Stimulated activated memory B cell treated with anti-CD40 and anti-IgM and Interleukin-4, amounts not matched to agents 10 μg/mL and 1 μg/mL and 100 μg/mL, for 72 hours (primary cell): ENCODE data around the gene LHFPL6.

Experiments
- ATAC-seq: fragments of 150-1000 bp; cut with Tn5 transposase; 2 replicates; pipeline ENCODE4 v1.10.0; 2021
- H3K27ac Mint-ChIP-seq: one replicate; pipeline ENCODE4 v1.8.0; 2022; ENCODE audit warnings: mild to moderate bottlenecking, mixed read lengths
- H3K27me3 Mint-ChIP-seq: one replicate; pipeline ENCODE4 v1.8.0; 2022; ENCODE audit warnings: mixed read lengths
- H3K36me3 Mint-ChIP-seq: one replicate; pipeline ENCODE4 v1.8.0; 2022; ENCODE audit warnings: mixed read lengths
- H3K4me1 Mint-ChIP-seq: one replicate; pipeline ENCODE4 v1.8.0; 2022; ENCODE audit warnings: mixed read lengths
- H3K4me3 Mint-ChIP-seq: one replicate; pipeline ENCODE4 v1.8.0; 2022; ENCODE audit warnings: mild to moderate bottlenecking, moderate library complexity, mixed read lengths
- H3K9me3 Mint-ChIP-seq: one replicate; pipeline ENCODE4 v1.8.0; 2022; ENCODE audit warnings: mixed read lengths

The LHFPL6 gene

GRCh38 chr13:39494006-39494405 lies 109.0 kb downstream of the LHFPL6 start:
- H3K9me3 Mint-ChIP-seq, result no peaks in the 10 kb centered on the region
- ATAC-seq, result no peak
- no peaks in the 10 kb centered on the region for H3K4me1 Mint-ChIP-seq
- no peak overlapping the region for H3K27ac Mint-ChIP-seq
- no peaks in the 10 kb centered on the region for H3K36me3 Mint-ChIP-seq
- no peak overlapping the region for H3K4me3 Mint-ChIP-seq
- H3K27me3 Mint-ChIP-seq, result no peaks in the 10 kb centered on the region

GRCh38 chr13:39490136-39490535 lies 112.9 kb downstream of the LHFPL6 start:
- ATAC-seq, result no peak
- Mint-ChIP-seq H3K36me3 (no peaks in the 10 kb centered on the region), H3K27me3 (no peaks in the 10 kb centered on the region), H3K9me3 (no peaks in the 10 kb centered on the region), H3K27ac (no peak overlapping the region), H3K4me3 (no peak overlapping the region), H3K4me1 (no peaks in the 10 kb centered on the region)

- H3K27me3 Mint-ChIP-seq, result no peaks in the 10 kb centered on the region
Measured at GRCh38 chr13:39486758-39487157, 116.2 kb downstream of the LHFPL6 start.

GRCh38 chr13:39485314-39485700 lies 117.7 kb downstream of the LHFPL6 start:
- no peaks in the 10 kb centered on the region for H3K27me3 Mint-ChIP-seq
- no peak overlapping the region for H3K4me3 Mint-ChIP-seq
- no peaks in the 10 kb centered on the region for H3K4me1 Mint-ChIP-seq
- H3K9me3 Mint-ChIP-seq, result no peaks in the 10 kb centered on the region
- H3K36me3 Mint-ChIP-seq, result no peaks in the 10 kb centered on the region
- H3K27ac Mint-ChIP-seq, result no peak overlapping the region
- ATAC-seq, result no peak

More at GRCh38 chr13:39486758-39487157, 116.2 kb downstream of the LHFPL6 start:
- Mint-ChIP-seq H3K9me3 (no peaks in the 10 kb centered on the region), H3K36me3 (no peaks in the 10 kb centered on the region), H3K4me3 (no peak overlapping the region), H3K4me1 (no peaks in the 10 kb centered on the region), H3K27ac (no peak overlapping the region)
- ATAC-seq, result no peak

GRCh38 chr13:39484506-39485313 lies 118.3 kb downstream of the LHFPL6 start:
- H3K36me3 Mint-ChIP-seq, result no peaks in the 10 kb centered on the region
- H3K27ac Mint-ChIP-seq, result no peak overlapping the region
- no peak overlapping the region for H3K4me3 Mint-ChIP-seq
- H3K9me3 Mint-ChIP-seq, result no peaks in the 10 kb centered on the region
- no peaks in the 10 kb centered on the region for H3K4me1 Mint-ChIP-seq
- no peak for ATAC-seq
- H3K27me3 Mint-ChIP-seq, result no peaks in the 10 kb centered on the region

GRCh38 chr13:39483326-39483725 lies 119.7 kb downstream of the LHFPL6 start:
- no peak overlapping the region for H3K27ac Mint-ChIP-seq
- H3K4me3 Mint-ChIP-seq, result no peak overlapping the region
- H3K27me3 Mint-ChIP-seq, result no peaks in the 10 kb centered on the region
- no peak for ATAC-seq
- no peaks in the 10 kb centered on the region for H3K36me3 Mint-ChIP-seq
- no peaks in the 10 kb centered on the region for H3K4me1 Mint-ChIP-seq
- no peaks in the 10 kb centered on the region for H3K9me3 Mint-ChIP-seq

- no peaks in the 10 kb centered on the region for H3K4me1 Mint-ChIP-seq
- no peaks in the 10 kb centered on the region for H3K9me3 Mint-ChIP-seq
- no peak overlapping the region for H3K27ac Mint-ChIP-seq
- no peak overlapping the region for H3K4me3 Mint-ChIP-seq
- H3K27me3 Mint-ChIP-seq, result no peaks in the 10 kb centered on the region
- ATAC-seq, result no peak
- H3K36me3 Mint-ChIP-seq, result no peaks in the 10 kb centered on the region
Measured at GRCh38 chr13:39481491-39481890, 121.5 kb downstream of the LHFPL6 start.

GRCh38 chr13:39474600-39474999 lies 128.4 kb downstream of the LHFPL6 start:
- Mint-ChIP-seq H3K4me1 (no peaks in the 10 kb centered on the region), H3K27me3 (peaks cover 8% of the 10 kb centered on the region), H3K36me3 (no peaks in the 10 kb centered on the region), H3K9me3 (no peaks in the 10 kb centered on the region), H3K27ac (no peak overlapping the region), H3K4me3 (no peak overlapping the region)
- ATAC-seq, result peak; percentile 56

- no peak overlapping the region for H3K4me3 Mint-ChIP-seq
- H3K4me1 Mint-ChIP-seq, result no peaks in the 10 kb centered on the region
- peaks cover 8% of the 10 kb centered on the region for H3K27me3 Mint-ChIP-seq
- no peak overlapping the region for H3K27ac Mint-ChIP-seq
- no peaks in the 10 kb centered on the region for H3K9me3 Mint-ChIP-seq
- no peaks in the 10 kb centered on the region for H3K36me3 Mint-ChIP-seq
- ATAC-seq, result no peak
Measured at GRCh38 chr13:39469676-39470075, 133.3 kb downstream of the LHFPL6 start.

GRCh38 chr13:39468306-39468705 lies 134.7 kb downstream of the LHFPL6 start:
- Mint-ChIP-seq H3K27me3 (peaks cover 8% of the 10 kb centered on the region), H3K27ac (no peak overlapping the region), H3K36me3 (no peaks in the 10 kb centered on the region), H3K9me3 (no peaks in the 10 kb centered on the region), H3K4me3 (no peak overlapping the region), H3K4me1 (no peaks in the 10 kb centered on the region)
- ATAC-seq, result no peak

GRCh38 chr13:39463611-39464010 lies 139.4 kb downstream of the LHFPL6 start:
- no peak for ATAC-seq
- Mint-ChIP-seq H3K9me3 (no peaks in the 10 kb centered on the region), H3K27me3 (peaks cover 9% of the 10 kb centered on the region), H3K36me3 (no peaks in the 10 kb centered on the region), H3K4me3 (no peak overlapping the region), H3K27ac (no peak overlapping the region), H3K4me1 (no peaks in the 10 kb centered on the region)

GRCh38 chr13:39462906-39463305 lies 140.1 kb downstream of the LHFPL6 start:
- Mint-ChIP-seq H3K4me1 (no peaks in the 10 kb centered on the region), H3K4me3 (no peak overlapping the region), H3K27ac (no peak overlapping the region), H3K36me3 (no peaks in the 10 kb centered on the region), H3K9me3 (peaks cover 3% of the 10 kb centered on the region), H3K27me3 (peaks cover 9% of the 10 kb centered on the region)
- no peak for ATAC-seq

- H3K36me3 Mint-ChIP-seq, result no peaks in the 10 kb centered on the region
- H3K27me3 Mint-ChIP-seq, result peaks cover 9% of the 10 kb centered on the region
Measured at GRCh38 chr13:39462428-39462827, 140.6 kb downstream of the LHFPL6 start.

GRCh38 chr13:39461685-39462266 lies 141.2 kb downstream of the LHFPL6 start:
- Mint-ChIP-seq H3K27me3 (peaks cover 9% of the 10 kb centered on the region), H3K4me3 (no peak overlapping the region), H3K36me3 (no peaks in the 10 kb centered on the region), H3K27ac (no peak overlapping the region), H3K4me1 (no peaks in the 10 kb centered on the region), H3K9me3 (peaks cover 7% of the 10 kb centered on the region)
- ATAC-seq, result no peak

More at GRCh38 chr13:39462428-39462827, 140.6 kb downstream of the LHFPL6 start:
- ATAC-seq, result no peak
- H3K27ac Mint-ChIP-seq, result no peak overlapping the region
- no peak overlapping the region for H3K4me3 Mint-ChIP-seq
- peaks cover 3% of the 10 kb centered on the region for H3K9me3 Mint-ChIP-seq
- H3K4me1 Mint-ChIP-seq, result no peaks in the 10 kb centered on the region

- H3K27me3 Mint-ChIP-seq, result peaks cover 9% of the 10 kb centered on the region
- H3K4me3 Mint-ChIP-seq, result no peak overlapping the region
- H3K4me1 Mint-ChIP-seq, result peaks cover 2% of the 10 kb centered on the region
- ATAC-seq, result no peak
- H3K36me3 Mint-ChIP-seq, result no peaks in the 10 kb centered on the region
- peaks cover 9% of the 10 kb centered on the region for H3K9me3 Mint-ChIP-seq
- no peak overlapping the region for H3K27ac Mint-ChIP-seq
Measured at GRCh38 chr13:39457274-39457673, 145.7 kb downstream of the LHFPL6 start.

- peaks cover 10% of the 10 kb centered on the region for H3K4me1 Mint-ChIP-seq
- H3K27me3 Mint-ChIP-seq, result peaks cover 9% of the 10 kb centered on the region
- no peak overlapping the region for H3K4me3 Mint-ChIP-seq
- H3K9me3 Mint-ChIP-seq, result peaks cover 9% of the 10 kb centered on the region
- ATAC-seq, result no peak
- no peak overlapping the region for H3K27ac Mint-ChIP-seq
- no peaks in the 10 kb centered on the region for H3K36me3 Mint-ChIP-seq
Measured at GRCh38 chr13:39455521-39456175, 147.3 kb downstream of the LHFPL6 start.
